Activated CD8-positive, alpha-beta T cell treated with anti-CD3 and anti-CD28 coated beads, Interleukin-2, amount 10 ng/mL, durations not matched to agents 7 days and 5 days (primary cell): ENCODE results near the gene FOXL3. TPM values are rescaled to one million over a fixed set of nuclear protein-coding genes. Genes with fewer than 3 reads are reported as not detected.

Experiments used
- ATAC-seq: fragments of 150-1000 bp; cut with Tn5 transposase; one replicate; pipeline ENCODE4 v1.10.0; 2021; ENCODE audit warnings: moderate library complexity
- CTCF ChIA-PET: fragments of 350-600 bp; sonication (Branson Sonifier 250); formaldehyde crosslinking; loops from one replicate; lab custom pipeline; 2021; ENCODE audit warnings: antibody characterized with exemption; lab: Charles Lee
- POLR2A ChIA-PET: fragments of 350-600 bp; sonication (Branson Sonifier 250); formaldehyde crosslinking; loops from one replicate; lab custom pipeline; 2021; ENCODE audit warnings: antibody characterized with exemption; lab: Charles Lee
- DNase-seq: peaks from one replicate; pipeline ENCODE4 v3.0.0-alpha.2; 2020
- H3K27ac Mint-ChIP-seq: one replicate; pipeline ENCODE4 v1.8.0; 2021; ENCODE audit warnings: mild to moderate bottlenecking, mixed read lengths
- H3K27me3 Mint-ChIP-seq: one replicate; pipeline ENCODE4 v1.8.0; 2021; ENCODE audit warnings: low read depth, mixed read lengths
- H3K36me3 Mint-ChIP-seq: one replicate; pipeline ENCODE4 v1.8.0; 2021; ENCODE audit warnings: low read depth, mixed read lengths
- H3K4me1 Mint-ChIP-seq: one replicate; pipeline ENCODE4 v1.8.0; 2021; ENCODE audit warnings: low read depth, mixed read lengths
- H3K4me3 Mint-ChIP-seq: one replicate; pipeline ENCODE4 v1.8.0; 2021; ENCODE audit warnings: mild to moderate bottlenecking, mixed read lengths
- H3K9me3 Mint-ChIP-seq: one replicate; pipeline ENCODE4 v1.8.0; 2022; ENCODE audit warnings: mixed read lengths; ENCODE audit not compliant: insufficient read depth
- total RNA-seq, 2 experiments: library from RNA; stranded (reverse); gene quantifications; one replicate each; pipeline ENCODE4 v1.2.3, GENCODE V29; 2021

The FOXL3 gene
- total RNA-seq, 2 experiments from 2014 or later, result not detected

DNA sequence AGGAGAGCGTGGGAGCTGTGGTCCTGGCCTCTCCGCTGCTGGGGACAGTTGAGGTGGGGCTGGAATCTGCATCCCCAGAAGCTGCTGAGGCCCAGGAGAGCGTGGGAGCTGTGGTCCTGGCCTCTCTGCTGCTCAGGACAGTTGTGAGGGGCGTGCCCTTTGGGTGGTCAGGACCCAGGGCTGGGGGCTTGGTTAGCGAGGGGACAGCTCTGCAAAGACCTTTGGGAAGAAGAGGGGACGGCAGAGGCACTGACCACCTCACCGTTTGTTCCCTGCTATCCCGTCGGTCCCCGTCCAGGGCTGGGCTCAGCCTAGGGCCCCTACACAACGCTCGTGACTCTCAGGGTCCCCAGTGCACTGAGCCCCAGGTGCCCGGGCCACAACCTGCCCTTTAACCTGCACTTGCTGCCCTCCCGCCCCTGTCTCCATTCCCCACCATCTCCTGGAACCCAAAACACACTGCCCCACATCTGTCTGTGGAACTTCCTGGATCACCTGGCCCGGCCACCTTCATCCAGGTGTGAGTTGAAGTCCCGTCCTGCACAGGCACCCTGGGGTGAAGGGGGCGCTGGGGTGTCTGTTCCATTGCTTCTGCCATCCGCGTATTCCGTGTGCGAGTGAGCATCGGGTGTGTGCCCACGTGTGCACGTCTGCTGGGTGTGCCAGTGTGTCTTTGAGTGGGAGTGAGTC, 14.1 kb downstream of the FOXL3 start:
- Mint-ChIP-seq H3K9me3 (no peaks in the 10 kb centered on the region), H3K27ac (no peak overlapping the region)

DNA sequence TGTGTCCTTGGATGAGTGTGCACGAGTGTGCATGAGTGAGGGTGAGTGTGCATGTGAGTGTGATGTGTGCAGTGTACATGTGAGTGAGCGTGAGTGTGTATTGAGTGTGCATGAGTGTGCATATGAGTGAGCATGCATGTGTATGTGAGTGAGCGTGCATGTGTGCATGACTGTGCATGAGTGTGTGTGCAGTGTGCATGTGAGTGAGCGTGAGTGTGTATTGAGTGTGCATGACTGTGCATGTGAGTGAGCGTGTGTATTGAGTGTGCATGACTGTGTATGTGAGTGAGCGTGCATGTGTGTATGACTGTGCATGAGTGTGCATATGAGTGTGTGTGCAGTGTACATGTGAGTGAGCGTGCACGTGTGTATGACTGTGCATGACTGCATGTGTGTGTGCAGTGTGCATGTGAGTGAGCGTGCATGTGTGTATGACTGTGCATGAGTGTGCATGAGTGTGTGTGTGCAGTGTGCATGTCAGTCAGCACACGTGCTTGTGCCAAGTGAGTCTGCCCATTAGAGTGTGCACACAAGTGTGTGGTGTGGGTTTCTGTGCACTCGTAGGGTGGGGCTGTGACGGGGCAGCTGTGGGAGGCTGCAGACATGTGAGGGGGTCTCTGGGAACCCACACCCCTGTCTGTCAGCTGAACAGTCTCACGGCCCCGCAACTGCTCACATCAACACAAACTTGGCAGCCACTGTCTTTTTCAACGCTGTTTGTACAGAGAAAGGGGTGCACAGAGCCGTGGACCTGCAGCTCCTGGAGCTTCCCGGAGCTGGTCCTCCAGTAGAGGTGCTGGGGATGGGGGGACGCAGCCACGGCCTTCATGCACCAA, 14.8 kb downstream of the FOXL3 start:
- Mint-ChIP-seq H3K36me3 (no peaks in the 10 kb centered on the region), H3K27ac (no peak overlapping the region), H3K4me1 (no peaks in the 10 kb centered on the region), H3K4me3 (no peak overlapping the region), H3K27me3 (no peaks in the 10 kb centered on the region), H3K9me3 (no peaks in the 10 kb centered on the region)
- ChIA-PET POLR2A (no interaction called here), CTCF (no interaction called here)
- no peak for DNase-seq
- no peak for ATAC-seq

More for the DNA sequence above, 14.1 kb downstream of the FOXL3 start:
- ATAC-seq (no peak), DNase-seq (no peak)
- Mint-ChIP-seq H3K36me3 (no peaks in the 10 kb centered on the region), H3K27me3 (no peaks in the 10 kb centered on the region), H3K4me1 (no peaks in the 10 kb centered on the region), H3K4me3 (no peak overlapping the region)
- POLR2A ChIA-PET, result no interaction called here
- CTCF ChIA-PET, result no interaction called here

DNA sequence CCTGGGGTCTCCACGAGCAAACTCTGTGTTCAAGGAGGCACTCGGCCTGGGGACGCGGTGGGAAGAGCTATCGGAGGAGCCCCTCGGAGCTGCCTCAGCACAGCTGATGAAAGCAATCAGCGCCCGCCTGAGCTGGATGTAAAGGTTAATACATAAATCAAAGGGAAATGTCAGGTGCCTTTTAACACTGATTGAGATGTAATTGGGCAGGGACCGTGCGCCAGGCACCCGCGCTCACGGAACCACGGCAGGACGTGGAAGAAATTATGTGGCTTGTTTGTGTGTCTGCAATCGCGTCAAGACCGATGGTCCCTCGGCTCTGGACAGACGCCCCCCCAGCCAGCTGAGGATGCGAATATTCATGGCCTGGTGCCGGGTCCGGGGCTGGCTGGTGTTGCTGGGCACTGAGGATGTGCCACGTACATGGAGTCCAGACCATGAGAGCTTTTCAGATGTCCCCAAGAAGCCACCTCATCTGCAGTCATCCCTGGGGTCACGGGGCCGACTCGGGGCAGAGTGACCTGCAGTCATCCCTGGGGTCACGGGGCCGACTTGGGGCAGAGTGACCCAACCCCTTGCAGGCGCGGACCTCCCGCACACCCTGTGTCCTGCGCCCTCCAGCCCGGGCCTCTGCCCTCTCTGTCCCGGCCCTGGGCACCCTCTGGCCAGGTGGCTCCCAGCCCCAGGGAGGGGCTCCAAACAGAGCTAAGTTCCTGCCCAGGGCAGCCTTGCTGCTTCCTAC, 15.6 kb downstream of the FOXL3 start:
- POLR2A ChIA-PET, result no interaction called here
- no peaks in the 10 kb centered on the region for H3K4me1 Mint-ChIP-seq
- CTCF ChIA-PET, result no interaction called here
- no peak overlapping the region for H3K27ac Mint-ChIP-seq
- ATAC-seq (no peak), DNase-seq (no peak)
- H3K27me3 Mint-ChIP-seq, result peaks cover 2% of the 10 kb centered on the region
- no peak overlapping the region for H3K4me3 Mint-ChIP-seq
- no peaks in the 10 kb centered on the region for H3K36me3 Mint-ChIP-seq
- H3K9me3 Mint-ChIP-seq, result no peaks in the 10 kb centered on the region

DNA sequence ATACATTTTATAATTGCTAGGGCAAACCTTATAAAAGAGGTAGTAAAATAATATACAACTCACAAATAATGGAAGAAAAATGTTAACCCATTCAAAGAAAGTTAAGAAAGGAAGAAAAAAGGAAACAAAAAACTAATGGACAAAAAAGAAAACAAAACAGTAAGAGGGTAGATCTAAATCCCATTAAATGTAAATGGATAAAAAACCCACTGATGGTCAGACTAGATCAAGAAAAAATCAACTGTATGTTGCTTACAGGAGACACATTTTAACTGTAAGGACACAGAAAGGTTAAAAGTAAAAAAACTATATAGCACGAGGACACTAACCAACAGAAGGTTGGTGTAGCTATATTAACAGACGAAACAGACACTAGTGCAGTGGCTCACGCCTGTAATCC, 18.0 kb downstream of the FOXL3 start:
- H3K27ac Mint-ChIP-seq, result no peak overlapping the region
- POLR2A ChIA-PET, result no interaction called here
- no peaks in the 10 kb centered on the region for H3K9me3 Mint-ChIP-seq
- no peaks in the 10 kb centered on the region for H3K36me3 Mint-ChIP-seq
- no peaks in the 10 kb centered on the region for H3K4me1 Mint-ChIP-seq
- DNase-seq, result no peak
- no peak for ATAC-seq
- no peak overlapping the region for H3K4me3 Mint-ChIP-seq
- peaks cover 12% of the 10 kb centered on the region for H3K27me3 Mint-ChIP-seq
- CTCF ChIA-PET, result no interaction called here

DNA sequence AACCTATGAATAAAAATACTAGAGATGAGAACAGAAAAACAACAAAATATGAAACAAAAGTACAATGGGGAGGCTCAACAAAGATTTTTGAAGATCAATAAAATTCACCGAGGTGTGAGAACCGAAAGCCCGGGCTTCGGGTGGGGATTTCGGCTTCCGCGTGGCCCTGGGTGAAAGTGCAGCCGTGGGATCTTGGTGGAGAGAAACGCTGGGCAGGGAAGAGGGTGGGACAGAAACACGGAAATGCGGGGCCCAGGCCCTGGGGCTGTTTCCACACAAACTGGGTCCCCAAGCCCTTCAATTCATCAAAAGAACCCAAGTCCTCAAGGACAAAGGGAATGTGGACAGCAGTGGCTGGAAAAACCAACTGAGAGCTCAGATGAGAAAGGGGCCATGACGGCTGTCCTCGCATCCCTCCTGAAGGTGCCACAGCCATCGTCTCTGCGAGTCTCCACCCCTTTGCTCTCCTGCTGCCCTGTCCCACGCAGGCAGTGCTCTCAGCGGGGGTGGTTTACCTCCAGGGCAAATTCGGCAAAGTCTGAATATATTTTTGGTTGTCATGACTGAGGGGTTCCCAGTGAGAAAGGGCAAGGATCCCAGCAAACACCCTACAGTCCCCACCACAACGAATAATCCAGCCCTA, 19.7 kb downstream of the FOXL3 start:
- Mint-ChIP-seq H3K4me1 (no peaks in the 10 kb centered on the region), H3K4me3 (no peak overlapping the region), H3K36me3 (no peaks in the 10 kb centered on the region), H3K9me3 (no peaks in the 10 kb centered on the region), H3K27ac (no peak overlapping the region), H3K27me3 (peaks cover 17% of the 10 kb centered on the region)
- ChIA-PET CTCF (no interaction called here), POLR2A (no interaction called here)
- ATAC-seq, result no peak
- DNase-seq, result no peak

DNA sequence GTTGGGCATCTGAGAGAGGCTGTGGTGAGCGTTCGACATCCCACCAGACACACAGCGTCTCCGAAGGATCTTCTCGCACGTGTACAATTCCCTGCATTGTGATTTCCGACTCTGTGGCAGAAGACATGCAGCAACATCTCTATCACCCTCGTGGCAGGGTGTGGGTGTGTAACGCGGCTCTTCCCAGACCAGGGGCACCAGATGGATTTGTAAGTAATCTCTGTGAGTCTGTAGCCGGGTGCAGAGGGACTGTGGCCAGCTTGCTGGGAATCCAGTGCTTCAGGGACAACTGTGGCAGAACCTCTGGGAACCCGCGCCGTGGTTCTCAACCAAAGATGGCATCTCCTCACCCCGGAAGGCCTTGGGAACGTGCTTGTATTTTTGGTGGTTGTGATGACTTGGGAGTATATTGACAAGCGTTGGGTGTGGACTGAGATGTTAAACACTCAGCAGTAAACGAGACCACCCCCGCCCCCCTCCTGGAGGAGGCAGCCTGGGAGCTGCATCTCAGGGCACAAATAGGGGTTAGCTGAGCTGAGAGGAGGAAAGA, 21.2 kb downstream of the FOXL3 start:
- Mint-ChIP-seq H3K36me3 (no peaks in the 10 kb centered on the region), H3K27ac (no peak overlapping the region), H3K4me1 (no peaks in the 10 kb centered on the region), H3K9me3 (no peaks in the 10 kb centered on the region), H3K27me3 (peaks cover 24% of the 10 kb centered on the region), H3K4me3 (no peak overlapping the region)
- ChIA-PET CTCF (no interaction called here), POLR2A (no interaction called here)
- ATAC-seq (no peak), DNase-seq (no peak)

DNA sequence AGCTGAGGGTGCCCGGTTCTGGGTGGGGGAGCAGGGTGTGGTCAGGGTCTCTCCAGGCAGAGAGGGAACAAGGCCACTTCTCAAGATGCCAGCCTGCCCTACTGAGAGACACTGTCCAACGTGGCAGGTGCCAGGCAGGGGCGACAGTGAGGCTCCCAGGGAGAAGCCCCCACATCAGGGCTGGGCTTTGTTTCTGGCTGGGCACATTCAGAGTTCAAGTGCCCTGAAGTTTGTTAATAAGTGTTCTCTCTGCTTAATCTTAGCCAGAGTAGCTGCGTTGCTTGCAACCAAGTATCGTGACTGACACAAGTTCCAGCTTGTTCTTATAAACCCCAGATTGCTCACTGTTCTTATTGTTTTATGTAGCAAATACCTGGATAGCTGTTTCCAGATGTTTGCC, 21.8 kb downstream of the FOXL3 start:
- Mint-ChIP-seq H3K27ac (no peak overlapping the region), H3K9me3 (no peaks in the 10 kb centered on the region), H3K4me3 (no peak overlapping the region), H3K4me1 (no peaks in the 10 kb centered on the region), H3K36me3 (no peaks in the 10 kb centered on the region), H3K27me3 (peaks cover 25% of the 10 kb centered on the region)
- POLR2A ChIA-PET, result no interaction called here
- ATAC-seq (no peak), DNase-seq (no peak)
- CTCF ChIA-PET, result no interaction called here

DNA sequence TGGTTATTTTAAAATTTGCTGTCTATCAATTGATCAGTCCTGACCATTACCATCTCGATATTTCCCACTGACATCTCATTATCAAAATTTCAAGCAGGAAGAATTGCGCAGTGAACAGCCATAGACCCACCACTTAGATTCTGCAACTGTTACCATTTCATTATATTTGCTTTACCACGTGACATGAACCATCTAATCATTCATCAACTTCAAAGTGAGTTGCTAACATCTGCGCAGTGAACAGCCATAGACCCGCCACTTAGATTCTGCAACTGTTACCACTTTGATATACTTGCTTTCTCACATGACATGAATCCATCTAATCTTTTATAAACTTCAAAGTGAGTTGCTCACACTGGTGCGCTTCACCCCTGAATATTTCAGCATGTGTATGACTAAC, 22.5 kb downstream of the FOXL3 start:
- ATAC-seq (no peak), DNase-seq (no peak)
- ChIA-PET POLR2A (no interaction called here), CTCF (no interaction called here)
- H3K27ac Mint-ChIP-seq, result no peak overlapping the region
- H3K4me1 Mint-ChIP-seq, result no peaks in the 10 kb centered on the region
- no peak overlapping the region for H3K4me3 Mint-ChIP-seq
- no peaks in the 10 kb centered on the region for H3K36me3 Mint-ChIP-seq
- H3K27me3 Mint-ChIP-seq, result peaks cover 28% of the 10 kb centered on the region
- no peaks in the 10 kb centered on the region for H3K9me3 Mint-ChIP-seq

DNA sequence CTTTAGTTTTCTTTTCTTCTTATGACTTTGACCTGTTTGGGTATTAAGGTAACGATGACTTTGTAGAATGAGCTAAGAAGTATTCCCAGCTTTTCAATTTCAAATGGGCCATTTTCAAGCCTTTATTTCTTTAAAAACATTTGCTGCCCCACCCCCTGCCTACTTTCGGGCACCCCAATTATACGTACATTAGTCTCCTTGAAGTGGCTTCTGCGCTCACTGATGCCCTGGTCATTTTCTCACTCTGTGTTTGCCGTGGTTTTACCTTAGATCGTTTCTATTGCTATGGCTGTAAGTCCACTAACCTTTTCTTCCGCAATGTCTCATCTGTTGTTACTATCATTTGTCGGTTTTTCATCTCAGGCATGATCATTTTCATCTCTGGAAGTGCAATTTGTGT, 24.9 kb downstream of the FOXL3 start:
- H3K27ac Mint-ChIP-seq, result no peak overlapping the region
- no peaks in the 10 kb centered on the region for H3K9me3 Mint-ChIP-seq
- ChIA-PET CTCF (no interaction called here), POLR2A (interaction anchor here (0.5 kb wide), 1 partner anchor 474 kb away, joined by 3 read pairs; no protein-coding TSS in a partner anchor)
- no peak overlapping the region for H3K4me3 Mint-ChIP-seq
- no peaks in the 10 kb centered on the region for H3K36me3 Mint-ChIP-seq
- ATAC-seq, result no peak
- H3K4me1 Mint-ChIP-seq, result no peaks in the 10 kb centered on the region
- no peak for DNase-seq
- peaks cover 37% of the 10 kb centered on the region for H3K27me3 Mint-ChIP-seq

DNA sequence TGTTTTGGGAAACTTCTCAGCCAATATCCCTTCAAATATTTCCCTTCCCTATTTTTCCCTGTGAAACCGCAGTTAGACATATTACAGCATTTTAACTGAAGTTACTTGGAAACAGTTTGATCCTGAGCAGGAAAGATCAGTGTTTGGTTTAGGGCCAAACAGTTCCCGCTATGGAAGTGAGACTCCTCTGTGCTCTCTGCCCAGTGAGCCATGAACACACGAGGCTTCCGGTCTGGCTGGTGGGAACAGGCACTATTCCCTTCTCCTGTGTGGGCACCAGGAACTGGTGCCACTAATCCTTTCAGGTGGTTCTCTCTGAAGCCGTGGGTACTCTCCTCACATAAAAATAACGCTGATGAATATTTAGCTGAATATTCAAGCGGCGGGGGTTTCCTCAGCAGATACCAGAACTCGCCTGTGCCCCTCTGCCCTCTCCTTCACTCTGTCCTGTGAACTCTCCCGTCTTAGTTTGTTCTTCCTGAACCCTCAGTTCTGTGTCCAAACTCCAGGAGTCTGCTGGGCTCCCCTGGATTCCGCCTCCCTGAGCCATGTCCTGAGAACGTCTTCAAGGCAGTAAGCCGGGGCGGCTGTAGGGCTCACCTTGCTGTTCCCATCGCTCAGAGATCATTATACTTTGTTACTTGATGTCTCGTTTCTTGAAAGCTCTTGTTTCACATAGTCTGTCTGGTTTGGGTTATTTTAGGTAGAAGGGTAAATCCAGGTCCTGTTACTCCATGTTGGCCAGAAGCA, 25.7 kb downstream of the FOXL3 start:
- Mint-ChIP-seq H3K27me3 (peaks cover 35% of the 10 kb centered on the region), H3K4me3 (no peak overlapping the region), H3K27ac (no peak overlapping the region), H3K36me3 (no peaks in the 10 kb centered on the region), H3K9me3 (no peaks in the 10 kb centered on the region), H3K4me1 (no peaks in the 10 kb centered on the region)
- ChIA-PET POLR2A (no interaction called here), CTCF (interaction anchor here (1.5 kb wide), 1 partner anchor 18 kb away, joined by 4 read pairs; no protein-coding TSS in a partner anchor)
- DNase-seq (no peak), ATAC-seq (no peak)
